CD4-positive, alpha-beta T cell treated with Interleukin-15 for 1 hour (primary cell): Measurements from ENCODE around the gene CPEB3.
"Not testable (repeated sequence)": the region's sequence is repeated elsewhere in the genome, so short reads cannot be mapped to it uniquely, and the experiment has no call there.

Experiments
- DNase-seq: peaks from one replicate; pipeline ENCODE4 v3.0.0-alpha.2; 2020

CPEB3 gene

DNA sequence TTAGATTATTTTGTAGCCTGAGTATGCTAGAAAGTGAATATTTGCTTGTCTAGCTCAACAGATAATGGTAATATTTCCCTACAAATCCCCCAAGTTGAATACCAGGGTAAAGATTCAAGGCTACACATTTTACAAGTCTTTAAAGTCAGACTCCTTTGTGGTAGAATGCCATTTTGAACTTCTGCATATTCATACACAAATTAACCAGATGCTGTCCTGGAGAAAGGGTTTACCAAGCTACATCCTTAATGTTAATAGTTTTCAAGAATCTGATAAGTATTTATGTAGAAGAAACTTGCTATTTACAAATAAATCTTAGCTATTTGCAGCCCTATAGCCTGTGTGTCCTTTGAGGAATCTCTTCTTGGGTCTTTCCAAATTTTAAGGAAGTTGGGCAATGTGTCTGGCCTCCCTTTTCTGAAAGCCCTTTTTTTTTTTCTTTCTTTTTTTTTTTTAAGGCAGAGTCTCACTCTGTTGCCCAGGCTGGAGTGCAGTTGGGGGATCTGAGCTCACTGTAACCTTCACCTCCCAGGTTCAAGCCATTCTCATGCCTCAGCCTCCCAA lies 82.6 kb downstream of the CPEB3 start:
- DNase-seq: no peak

- no peak for DNase-seq
These were observed 83.8 kb downstream of the CPEB3 start for GRCh38 chr10:92207061-92207460.

- no peak for DNase-seq
These were observed 86.8 kb downstream of the CPEB3 start for GRCh38 chr10:92203919-92204623.

GRCh38 chr10:92202536-92202935 lies 88.3 kb downstream of the CPEB3 start:
- DNase-seq: no peak

DNA sequence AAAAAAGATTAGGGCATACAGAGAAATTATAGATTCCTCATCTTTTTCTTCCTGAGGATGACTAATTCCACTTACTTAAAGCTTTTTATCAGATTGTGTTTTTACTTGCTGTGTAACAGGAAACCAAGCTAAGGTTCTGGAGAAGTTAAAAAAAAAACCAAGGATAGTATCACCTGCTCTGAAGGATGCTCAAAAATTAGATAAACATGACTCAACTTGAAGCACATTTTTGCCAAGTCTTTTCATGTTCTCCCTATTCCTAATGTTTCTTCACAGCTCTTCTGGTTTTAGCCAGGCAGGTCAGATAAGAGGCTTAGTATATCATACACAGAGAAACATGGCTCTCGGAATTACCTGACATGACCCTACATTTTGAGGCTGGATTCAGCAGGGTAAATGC lies 90.3 kb downstream of the CPEB3 start:
- DNase-seq: no peak

DNA sequence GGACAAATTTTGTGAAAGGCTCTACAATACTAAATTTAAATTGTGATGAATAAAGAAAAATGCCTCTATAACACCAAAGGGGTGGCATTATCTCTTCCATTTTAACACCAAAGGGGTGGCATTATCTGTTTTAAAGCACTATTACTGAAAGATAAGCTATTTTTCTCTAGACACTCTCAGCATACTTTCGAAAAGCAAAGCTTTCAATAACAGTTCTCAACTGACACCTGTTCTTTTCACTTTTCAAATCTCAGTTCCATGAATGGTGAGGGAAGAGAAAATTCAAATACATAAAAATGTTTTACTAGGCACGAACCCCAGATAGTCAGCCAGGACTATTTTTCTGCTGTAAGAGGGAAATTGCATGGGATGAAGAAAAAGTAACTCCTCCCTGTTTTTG lies 103.8 kb downstream of the CPEB3 start:
- DNase-seq: no peak

- DNase-seq: no peak
These were observed 105.9 kb downstream of the CPEB3 start for GRCh38 chr10:92184977-92185376.

- no peak for DNase-seq
These were observed 107.7 kb downstream of the CPEB3 start for GRCh38 chr10:92183199-92183598.

DNA sequence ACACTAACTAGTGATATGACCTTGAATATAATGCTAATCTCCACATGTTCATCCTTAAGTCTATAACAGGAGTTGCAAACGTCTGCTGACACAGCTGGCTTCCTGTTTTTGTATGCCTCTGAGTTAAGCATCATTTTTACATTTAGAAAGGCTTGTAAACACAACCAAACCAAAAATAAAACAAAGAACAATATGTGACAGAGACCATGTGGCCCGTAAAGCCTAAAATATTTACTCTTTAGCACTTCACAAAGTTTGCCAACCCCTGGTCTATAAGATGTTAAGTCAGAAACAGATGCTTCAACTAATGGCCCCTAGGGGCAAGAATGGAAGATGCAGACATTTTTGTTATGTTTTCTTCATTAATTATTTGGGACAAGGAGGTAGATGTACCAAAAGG lies 109.3 kb downstream of the CPEB3 start:
- DNase-seq: no peak

DNA sequence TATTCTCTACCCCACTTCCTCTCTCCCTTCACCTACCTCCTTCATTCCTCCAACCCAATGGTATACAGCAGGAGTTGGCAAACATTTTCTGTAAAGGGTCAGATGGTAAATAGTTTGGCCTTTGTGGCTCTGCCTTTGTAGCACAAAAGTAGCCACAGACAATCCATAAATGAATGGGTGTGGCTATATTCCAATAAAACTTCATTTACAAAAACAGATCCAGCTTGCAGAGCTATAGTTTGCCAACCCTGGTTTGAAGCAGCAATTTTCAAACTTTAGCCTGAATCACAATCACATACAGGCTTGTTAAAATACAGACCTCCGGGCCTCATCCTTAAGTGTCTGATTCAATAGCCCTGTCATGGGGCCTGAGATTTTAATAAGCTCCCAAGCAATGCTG lies 110.5 kb downstream of the CPEB3 start:
- DNase-seq: no peak

DNA sequence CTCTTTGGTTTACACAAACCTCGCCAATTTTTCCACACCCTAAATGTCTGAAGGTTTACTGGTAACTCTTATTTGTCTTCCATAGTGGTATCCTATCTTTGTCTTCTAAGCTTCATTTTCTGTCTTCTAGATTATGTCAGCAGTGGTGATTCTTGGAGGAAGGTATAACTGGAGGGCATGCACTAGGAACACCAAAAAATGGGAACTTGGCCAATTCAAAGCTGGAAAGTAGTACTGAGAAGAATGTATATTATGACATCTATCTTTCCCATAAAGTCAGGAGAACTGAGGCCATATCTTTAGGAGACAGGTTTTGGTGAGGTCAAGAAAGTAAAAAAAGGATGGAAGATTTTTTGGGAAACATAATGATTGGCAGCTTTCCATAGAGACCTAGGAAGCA lies 113.3 kb downstream of the CPEB3 start:
- no peak for DNase-seq

GRCh38 chr10:92175164-92175563 lies 115.7 kb downstream of the CPEB3 start:
- DNase-seq: no peak

DNA sequence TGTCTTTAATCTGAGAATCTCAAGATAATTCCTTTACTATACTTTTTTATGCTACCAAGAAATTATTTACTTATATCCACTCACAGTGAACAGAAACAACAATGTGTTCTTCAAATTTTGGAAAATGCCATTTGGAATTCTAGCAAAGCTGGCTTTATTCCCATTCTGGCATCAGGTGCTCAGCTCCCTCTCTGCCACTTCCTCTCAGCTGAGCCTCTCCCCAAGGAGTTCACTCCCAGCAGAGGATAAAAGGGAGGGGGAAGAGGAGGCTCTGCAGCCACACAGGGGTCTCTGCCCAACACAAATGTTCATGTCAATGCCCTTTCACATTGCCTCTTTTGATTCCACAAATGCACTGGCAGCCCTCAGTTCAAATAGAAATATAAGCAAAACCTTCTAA lies 116.9 kb downstream of the CPEB3 start:
- no peak for DNase-seq

DNA sequence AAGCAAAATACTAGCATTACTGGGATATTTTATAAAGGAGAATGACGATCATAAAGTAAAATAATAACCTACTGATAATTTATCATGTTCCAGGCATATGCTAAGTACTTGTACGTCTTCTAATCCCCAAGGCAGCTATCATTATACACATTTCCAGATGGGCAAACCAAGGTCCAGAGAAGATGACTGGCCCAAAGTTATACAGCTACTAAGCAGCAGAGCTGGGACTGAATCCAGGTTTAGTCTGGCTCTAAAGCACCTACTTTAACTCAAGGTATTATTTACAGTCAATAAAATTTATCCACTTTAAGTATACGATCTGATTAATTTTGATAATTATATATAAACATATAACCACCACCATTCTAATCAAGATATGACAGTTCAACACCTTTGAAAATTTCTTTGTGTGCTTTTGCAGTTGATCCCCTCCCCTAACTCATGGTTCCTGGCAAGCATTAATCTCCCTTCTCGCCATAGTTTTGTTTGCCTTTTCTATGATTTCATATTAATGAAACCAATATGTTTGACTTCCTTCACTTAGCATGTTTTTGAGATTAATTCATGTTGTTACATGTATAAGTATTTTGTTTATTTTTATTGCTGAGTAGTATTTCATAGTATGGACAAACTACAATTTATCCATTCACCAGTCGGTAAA lies 126.7 kb downstream of the CPEB3 start:
- DNase-seq: no peak

GRCh38 chr10:92162541-92162940 lies 128.3 kb downstream of the CPEB3 start:
- DNase-seq: no peak

DNA sequence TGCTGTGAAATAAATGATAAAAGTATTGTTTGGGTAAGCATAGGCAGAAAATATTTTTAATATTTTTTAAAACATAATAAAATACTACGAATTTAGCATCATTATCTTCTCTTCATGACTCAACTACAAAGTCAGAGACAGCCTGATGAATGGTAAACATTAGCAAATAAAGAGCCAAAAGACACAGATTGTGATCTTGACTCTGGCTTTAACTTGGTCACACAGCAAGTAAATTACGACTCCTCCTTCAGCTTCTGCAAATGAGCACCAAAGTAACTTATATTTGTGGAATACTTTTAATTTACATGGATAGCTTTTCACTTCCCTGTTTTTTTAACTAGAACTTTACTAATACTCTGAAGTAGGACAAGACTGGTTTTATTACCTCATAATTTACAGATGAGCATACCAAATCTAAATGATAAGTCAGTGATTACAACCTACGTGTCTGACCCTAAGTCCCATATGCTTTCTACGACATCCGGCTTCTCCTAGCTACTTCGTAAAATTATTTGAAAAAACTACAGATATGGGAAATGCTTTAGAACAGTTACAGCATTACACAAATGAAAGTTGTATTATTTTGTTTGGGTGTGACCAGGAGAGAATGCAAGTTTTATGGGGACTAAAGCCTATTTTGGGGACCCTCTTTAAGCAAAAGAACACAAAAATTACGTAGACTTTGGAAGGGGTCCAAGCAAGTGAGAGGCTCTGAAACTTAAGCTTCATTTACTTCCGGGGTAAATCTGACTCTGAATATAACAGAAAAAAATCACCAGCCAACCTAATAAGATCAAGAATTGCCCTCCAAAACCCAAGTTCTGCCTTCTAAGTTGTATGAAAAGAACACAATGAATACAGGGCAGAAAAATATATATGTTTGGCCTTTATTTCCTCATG lies 133.8 kb downstream of the CPEB3 start:
- DNase-seq: no peak

GRCh38 chr10:92150823-92151222 lies 140.1 kb downstream of the CPEB3 start:
- no peak for DNase-seq

DNA sequence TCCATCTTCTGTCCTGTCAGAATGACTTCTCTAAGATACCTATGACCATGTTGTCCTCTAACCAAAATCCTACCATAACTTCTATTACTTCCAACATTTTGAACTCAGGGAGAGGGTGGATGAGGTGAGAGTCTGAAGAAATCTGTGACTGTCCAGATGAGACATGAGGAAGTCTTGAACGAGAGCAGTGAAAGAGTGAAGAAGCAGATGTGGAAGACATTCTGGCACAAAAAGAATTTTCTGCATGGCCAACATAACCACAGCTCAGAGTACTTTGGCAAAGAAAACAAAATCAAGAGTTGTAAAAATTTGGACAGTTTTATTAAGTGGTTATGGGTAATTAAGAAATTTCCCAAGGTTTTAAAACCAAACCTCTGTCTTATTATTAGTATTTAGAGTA lies 141.6 kb downstream of the CPEB3 start:
- no peak for DNase-seq

GRCh38 chr10:92146781-92147180 lies 144.1 kb downstream of the CPEB3 start:
- DNase-seq: no peak

GRCh38 chr10:92146107-92146506 lies 144.8 kb downstream of the CPEB3 start:
- no peak for DNase-seq

DNA sequence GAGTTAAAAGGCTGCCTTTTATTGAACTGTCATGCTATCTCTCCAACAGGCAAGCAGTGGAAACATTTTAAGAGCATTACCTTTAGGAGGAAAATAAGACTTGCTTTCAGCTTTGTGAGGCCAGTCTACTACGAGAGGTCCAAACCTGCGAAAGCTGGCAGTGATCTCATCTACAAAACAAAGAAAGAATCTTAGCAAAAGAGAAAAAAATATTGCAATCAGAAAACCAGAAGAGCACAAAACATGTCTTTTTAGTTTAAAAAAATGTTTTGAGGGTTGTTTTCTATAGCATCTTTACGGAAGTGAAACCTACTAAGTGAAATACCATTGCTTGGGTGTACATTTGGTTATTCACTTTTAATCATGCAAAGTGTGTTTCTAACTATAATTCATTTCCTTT lies 147.9 kb downstream of the CPEB3 start:
- DNase-seq: no peak

DNA sequence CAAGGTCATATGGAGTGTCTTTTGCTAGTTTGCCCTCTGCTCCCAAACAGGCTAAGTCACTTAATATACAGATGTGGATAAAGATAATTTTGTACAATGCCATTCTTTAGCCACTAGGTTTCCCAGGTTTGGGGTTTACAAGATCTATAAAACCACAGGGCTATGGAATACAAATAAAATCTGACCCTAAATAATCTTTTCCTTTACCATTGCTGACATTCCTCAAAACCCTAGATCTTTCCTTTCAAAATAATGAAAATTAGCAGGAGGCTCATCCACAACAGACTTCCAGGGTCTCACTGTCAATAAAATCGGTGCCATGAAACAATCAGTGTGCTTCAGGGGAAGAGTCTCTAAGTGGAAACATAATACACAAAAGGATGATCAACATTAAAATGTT lies 148.4 kb downstream of the CPEB3 start:
- DNase-seq: no peak

GRCh38 chr10:92141147-92141546 lies 149.7 kb downstream of the CPEB3 start:
- DNase-seq: not testable (repeated sequence)

DNA sequence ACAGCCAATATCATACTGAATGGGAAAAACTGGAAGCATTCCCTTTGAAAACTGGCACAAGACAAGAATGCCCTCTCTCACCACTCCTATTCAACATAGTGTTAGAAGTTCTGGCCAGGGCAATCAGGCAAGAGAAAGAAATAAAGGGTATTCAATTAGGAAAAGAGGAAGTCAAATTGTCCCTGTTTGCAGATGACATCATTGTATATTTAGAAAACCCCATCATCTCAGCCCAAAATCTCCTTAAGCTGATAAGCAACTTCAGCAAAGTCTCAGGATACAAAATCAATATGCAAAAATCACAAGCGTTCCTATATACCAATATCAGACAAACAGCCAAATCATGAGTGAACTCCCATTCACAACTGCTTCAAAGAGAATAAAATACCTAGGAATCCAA lies 156.8 kb downstream of the CPEB3 start:
- not testable (repeated sequence) for DNase-seq
